CD4-positive, CD25-positive, alpha-beta regulatory T cell (primary cell): ENCODE data around the gene ENTR1. TPM values are rescaled to one million over a fixed set of nuclear protein-coding genes. Genes with fewer than 3 reads are reported as not detected.

Experiments
- ATAC-seq, 2 donors: fragments of 150-1000 bp; cut with Tn5 transposase; one replicate each; pipeline ENCODE4 v1.10.0; 2021; ENCODE audit warnings: low read depth in 2 of 2, moderate number of reproducible peaks in 2 of 2, moderate library complexity in 1 of 2
- DNase-seq, 3 donors: peaks; one replicate each; pipeline versions ENCODE4 v3.0.0 to v3.0.0-alpha.2; 2012 to 2022; ENCODE audit warnings: mixed read lengths in 1 of 3
- H3K27ac ChIP-seq: one replicate; pipeline ENCODE4 v1.7.0; 2013; ENCODE audit warnings: mild to moderate bottlenecking, low read length; ENCODE audit not compliant: insufficient read depth, poor library complexity, severe bottlenecking
- H3K27me3 ChIP-seq: one replicate; pipeline ENCODE4 v1.7.0; 2013; ENCODE audit warnings: low read length; ENCODE audit not compliant: control insufficient read depth, insufficient read depth
- H3K36me3 ChIP-seq: one replicate; pipeline ENCODE4 v1.7.0; 2013; ENCODE audit warnings: mild to moderate bottlenecking, low read length, moderate library complexity; ENCODE audit not compliant: control insufficient read depth, insufficient read depth
- H3K4me1 ChIP-seq: 2 replicates; pipeline ENCODE4 v1.7.0; 2013; ENCODE audit warnings: mild to moderate bottlenecking, low read length; ENCODE audit not compliant: insufficient read depth, control insufficient read depth, poor library complexity, severe bottlenecking
- H3K4me3 ChIP-seq: one replicate; pipeline ENCODE4 v1.7.0; 2013; ENCODE audit warnings: low read depth, mild to moderate bottlenecking, low read length, moderate library complexity
- H3K9me3 ChIP-seq, 2 experiments: 1 replicate in 1 of 2; 2 replicates in 1 of 2; pipeline ENCODE4 v1.7.0; 2013; ENCODE audit warnings: low read length in 2 of 2, mild to moderate bottlenecking in 1 of 2, moderate library complexity in 1 of 2; ENCODE audit not compliant: control insufficient read depth in 2 of 2
- H3K27ac Mint-ChIP-seq, 3 donors: one replicate each; pipeline ENCODE4 v1.8.0; 2020 to 2022; ENCODE audit warnings: mild to moderate bottlenecking in 3 of 3, mixed read lengths in 3 of 3, moderate library complexity in 2 of 3
- H3K27me3 Mint-ChIP-seq: one replicate; pipeline ENCODE4 v1.8.0; 2022; ENCODE audit warnings: mild to moderate bottlenecking, mixed read lengths
- H3K36me3 Mint-ChIP-seq: one replicate; pipeline ENCODE4 v1.8.0; 2020; ENCODE audit warnings: mixed read lengths
- H3K4me1 Mint-ChIP-seq, 4 donors: one replicate each; pipeline ENCODE4 v1.8.0; 2020 to 2022; ENCODE audit warnings: mixed read lengths in 4 of 4, mild to moderate bottlenecking in 1 of 4
- H3K4me3 Mint-ChIP-seq, 4 donors: one replicate each; pipeline ENCODE4 v1.8.0; 2020 to 2022; ENCODE audit warnings: mild to moderate bottlenecking in 4 of 4, mixed read lengths in 4 of 4, moderate library complexity in 3 of 4
- H3K9me3 Mint-ChIP-seq, 7 donors: one replicate each; pipeline ENCODE4 v1.8.0; 2020 to 2022; ENCODE audit warnings: mixed read lengths in 7 of 7, mild to moderate bottlenecking in 3 of 7, moderate library complexity in 2 of 7
- polyA plus RNA-seq, 4 donors: library from polyadenylated mRNA; unstranded; fragments of 300-500 nt; fragmentation: Illumina TruSeq; gene quantifications; one replicate each; pipeline ENCODE4 v1.2.3, GENCODE V29; 2021
- total RNA-seq: library from RNA; stranded (reverse); gene quantifications from one replicate; pipeline ENCODE4 v1.2.3, GENCODE V29; 2022

The ENTR1 gene
- total and polyA plus RNA-seq, 5 donors from 2014 or later = 7.8 to 63.2 (median 9.6) TPM

- no peaks in the 10 kb centered on the region for H3K4me1 ChIP-seq
- no peak overlapping the region for H3K4me3 ChIP-seq
- peaks cover 48% of the 10 kb centered on the region for H3K36me3 ChIP-seq
- no peak for DNase-seq
- no peaks in the 10 kb centered on the region for H3K9me3 ChIP-seq
- Mint-ChIP-seq H3K27ac (no peak overlapping the region), H3K36me3 (peaks cover 5% of the 10 kb centered on the region), H3K4me1 (no peaks in the 10 kb centered on the region), H3K27me3 (no peaks in the 10 kb centered on the region), H3K4me3 (no peak overlapping the region), H3K9me3 (no peaks in the 10 kb centered on the region)
- H3K27ac ChIP-seq = no peak overlapping the region
- no peak for ATAC-seq
- no peaks in the 10 kb centered on the region for H3K27me3 ChIP-seq
Observed at GRCh38 chr9:136423432-136424146, 13.2 kb upstream of the ENTR1 start.

DNA sequence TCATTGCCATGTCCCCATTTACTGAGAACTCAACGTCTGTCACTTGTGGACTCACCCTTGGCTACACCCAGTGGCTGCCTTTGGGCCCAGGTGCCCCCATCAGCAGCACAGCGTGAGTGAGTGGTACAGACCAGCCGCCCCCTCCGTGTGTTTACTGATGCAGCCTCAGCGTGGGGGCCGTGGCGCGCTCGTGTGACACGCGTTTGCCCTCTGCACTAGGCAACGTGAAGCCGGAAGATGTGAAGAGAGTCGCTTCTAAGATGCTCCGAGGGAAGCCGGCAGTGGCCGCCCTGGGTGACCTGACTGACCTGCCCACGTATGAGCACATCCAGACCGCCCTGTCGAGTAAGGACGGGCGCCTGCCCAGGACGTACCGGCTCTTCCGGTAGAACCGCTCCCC is 12.5 kb upstream of the ENTR1 start:
- Mint-ChIP-seq H3K36me3 (peaks cover 7% of the 10 kb centered on the region), H3K9me3 (no peaks in the 10 kb centered on the region), H3K27ac (no peak overlapping the region), H3K4me3 (no peak overlapping the region), H3K4me1 (no peaks in the 10 kb centered on the region), H3K27me3 (no peaks in the 10 kb centered on the region)
- Histone ChIP-seq H3K27ac (no peak overlapping the region), H3K36me3 (peaks cover 55% of the 10 kb centered on the region), H3K27me3 (no peaks in the 10 kb centered on the region), H3K9me3 (no peaks in the 10 kb centered on the region), H3K4me3 (no peak overlapping the region), H3K4me1 (no peaks in the 10 kb centered on the region)
- no peak for ATAC-seq
- DNase-seq = no peak

GRCh38 chr9:136421791-136422190 is 11.4 kb upstream of the ENTR1 start:
- Histone ChIP-seq H3K27ac (no peak overlapping the region), H3K9me3 (no peaks in the 10 kb centered on the region), H3K4me3 (no peak overlapping the region), H3K27me3 (no peaks in the 10 kb centered on the region), H3K4me1 (no peaks in the 10 kb centered on the region), H3K36me3 (peaks cover 63% of the 10 kb centered on the region)
- no peak overlapping the region for H3K4me3 Mint-ChIP-seq
- H3K9me3 Mint-ChIP-seq = no peaks in the 10 kb centered on the region
- no peak for DNase-seq
- H3K4me1 Mint-ChIP-seq = no peaks in the 10 kb centered on the region
- peaks cover 10% of the 10 kb centered on the region for H3K36me3 Mint-ChIP-seq
- H3K27me3 Mint-ChIP-seq = no peaks in the 10 kb centered on the region
- no peak for ATAC-seq
- H3K27ac Mint-ChIP-seq = no peak overlapping the region

- H3K36me3 Mint-ChIP-seq = peaks cover 18% of the 10 kb centered on the region
- no peak overlapping the region for H3K4me3 Mint-ChIP-seq
- peaks cover 83% of the 10 kb centered on the region for H3K36me3 ChIP-seq
- no peaks in the 10 kb centered on the region for H3K27me3 Mint-ChIP-seq
- ATAC-seq = no peak
- no peak for DNase-seq
- no peaks in the 10 kb centered on the region for H3K4me1 ChIP-seq
- H3K9me3 Mint-ChIP-seq = no peaks in the 10 kb centered on the region
- no peak overlapping the region for H3K27ac ChIP-seq
- H3K9me3 ChIP-seq = no peaks in the 10 kb centered on the region
- peak overlapping the region in 1 of 3 donors; percentile 43 for H3K27ac Mint-ChIP-seq
- H3K27me3 ChIP-seq = no peaks in the 10 kb centered on the region
- no peak overlapping the region for H3K4me3 ChIP-seq
- H3K4me1 Mint-ChIP-seq = no peaks in the 10 kb centered on the region
Observed at GRCh38 chr9:136419092-136419420, 8.6 kb upstream of the ENTR1 start.

DNA sequence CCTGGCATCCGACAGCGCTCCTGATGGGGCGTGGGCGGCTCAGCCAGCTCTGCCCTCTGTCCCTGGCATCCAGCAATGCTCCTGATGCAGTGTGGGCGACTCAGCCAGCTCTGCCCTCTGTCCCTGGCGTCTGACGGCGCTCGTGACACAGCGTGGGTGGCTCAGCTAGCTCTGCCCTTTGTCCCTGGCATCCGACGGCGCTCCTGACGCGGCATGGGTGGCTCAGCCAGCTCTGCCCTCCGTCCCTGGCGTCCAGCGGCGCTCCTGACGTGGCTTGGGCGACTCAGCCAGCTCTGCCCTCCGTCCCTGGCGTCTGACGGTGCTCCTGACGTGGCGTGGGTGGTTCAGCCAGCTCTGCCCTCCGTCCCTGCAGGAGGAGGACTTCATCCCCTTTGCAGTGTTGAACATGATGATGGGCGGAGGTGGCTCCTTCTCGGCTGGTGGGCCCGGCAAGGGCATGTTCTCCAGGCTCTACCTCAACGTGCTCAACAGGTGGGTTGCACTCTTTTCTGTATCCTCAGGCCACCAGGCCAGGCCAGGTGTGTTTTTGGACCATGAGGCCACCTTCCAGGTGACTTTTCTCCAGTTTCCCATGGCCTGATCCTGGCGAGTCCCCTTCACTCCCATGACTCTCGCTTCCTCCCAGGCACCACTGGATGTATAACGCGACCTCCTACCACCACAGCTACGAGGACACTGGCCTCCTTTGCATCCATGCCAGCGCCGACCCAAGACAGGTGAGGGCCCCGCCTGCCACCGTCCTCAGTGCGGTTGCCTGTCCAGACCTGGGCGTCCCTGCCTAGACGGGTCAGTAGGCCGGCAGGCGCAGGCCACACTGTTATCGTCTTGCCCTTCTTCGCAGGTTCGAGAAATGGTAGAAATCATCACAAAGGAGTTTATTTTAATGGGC is 8.0 kb upstream of the ENTR1 start:
- Mint-ChIP-seq H3K4me1 (peaks cover 0 to 4% (median 0%) of the 10 kb centered on the region in 4 donors), H3K36me3 (peaks cover 23% of the 10 kb centered on the region), H3K4me3 (no peak overlapping the region), H3K27me3 (no peaks in the 10 kb centered on the region), H3K9me3 (no peaks in the 10 kb centered on the region), H3K27ac (no peak overlapping the region)
- no peak for DNase-seq
- no peaks in the 10 kb centered on the region for H3K9me3 ChIP-seq
- no peak for ATAC-seq
- H3K4me3 ChIP-seq = no peak overlapping the region
- no peak overlapping the region for H3K27ac ChIP-seq
- no peaks in the 10 kb centered on the region for H3K4me1 ChIP-seq
- peaks cover 85% of the 10 kb centered on the region for H3K36me3 ChIP-seq
- no peaks in the 10 kb centered on the region for H3K27me3 ChIP-seq

DNA sequence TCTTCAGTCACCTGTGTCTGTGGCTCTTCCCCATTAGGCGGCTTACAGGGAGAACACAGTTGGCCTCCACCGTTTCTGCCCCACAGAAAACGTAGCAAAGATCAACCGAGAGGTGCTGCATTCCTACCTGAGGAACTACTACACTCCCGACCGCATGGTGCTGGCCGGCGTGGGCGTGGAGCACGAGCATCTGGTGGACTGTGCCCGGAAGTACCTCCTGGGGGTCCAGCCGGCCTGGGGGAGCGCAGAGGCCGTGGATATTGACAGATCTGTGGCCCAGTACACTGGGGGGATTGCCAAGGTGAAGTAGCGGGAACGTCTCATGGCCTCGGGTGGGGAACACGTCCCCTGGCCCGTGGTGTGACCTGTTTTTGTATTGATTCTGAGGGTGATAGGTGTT is 6.5 kb upstream of the ENTR1 start:
- H3K27me3 Mint-ChIP-seq = no peaks in the 10 kb centered on the region
- H3K4me3 ChIP-seq = no peak overlapping the region
- ATAC-seq (no peak), DNase-seq (no peak)
- H3K27me3 ChIP-seq = no peaks in the 10 kb centered on the region
- no peaks in the 10 kb centered on the region for H3K9me3 Mint-ChIP-seq
- no peak overlapping the region for H3K27ac ChIP-seq
- peaks cover under 1% of the 10 kb centered on the region for H3K4me1 ChIP-seq
- no peak overlapping the region for H3K27ac Mint-ChIP-seq
- peaks cover 79% of the 10 kb centered on the region for H3K36me3 ChIP-seq
- H3K36me3 Mint-ChIP-seq = peaks cover 28% of the 10 kb centered on the region
- H3K4me1 Mint-ChIP-seq = peaks cover 0 to 12% (median 5%) of the 10 kb centered on the region in 4 donors
- H3K9me3 ChIP-seq = no peaks in the 10 kb centered on the region
- H3K4me3 Mint-ChIP-seq = peak overlapping the region in 1 of 4 donors; percentile 35

GRCh38 chr9:136416427-136416826 is 6.0 kb upstream of the ENTR1 start:
- H3K36me3 Mint-ChIP-seq = peaks cover 29% of the 10 kb centered on the region
- H3K36me3 ChIP-seq = peaks cover 76% of the 10 kb centered on the region
- no peaks in the 10 kb centered on the region for H3K27me3 Mint-ChIP-seq
- no peaks in the 10 kb centered on the region for H3K9me3 Mint-ChIP-seq
- DNase-seq (no peak), ATAC-seq (no peak)
- H3K4me3 ChIP-seq = no peak overlapping the region
- H3K27me3 ChIP-seq = no peaks in the 10 kb centered on the region
- no peak overlapping the region for H3K27ac Mint-ChIP-seq
- H3K4me1 Mint-ChIP-seq = peaks cover 0 to 17% (median 9%) of the 10 kb centered on the region in 4 donors
- H3K4me3 Mint-ChIP-seq = no peak overlapping the region
- no peaks in the 10 kb centered on the region for H3K9me3 ChIP-seq
- no peak overlapping the region for H3K27ac ChIP-seq
- peaks cover 6% of the 10 kb centered on the region for H3K4me1 ChIP-seq
